SK-N-SH treated with all-trans-retinoic acid at 6 μM for 48 hours (cell line): Measurements from ENCODE around the gene CD3E.

ENCODE experiments used
- ATAC-seq: fragments of 200-7000 bp; cut with Tn5 transposase; 3 replicates; pipeline ENCODE4 v1.9.1; 2020; ENCODE audit warnings: mild to moderate bottlenecking, moderate library complexity
- ARNTL ChIP-seq: fragments of 450-650 bp; formaldehyde crosslinking; IDR thresholded peaks from 2 replicates; pipeline ENCODE4 v1.5.0; 2020; ENCODE audit warnings: low read depth, mild to moderate bottlenecking, moderate library complexity, borderline replicate concordance
- BACH2 ChIP-seq: fragments of 250-450 bp; sonication (Bioruptor Pico); IDR thresholded peaks from 2 replicates; pipeline ENCODE4 v1.9.0; 2021; ENCODE audit warnings: mild to moderate bottlenecking, borderline replicate concordance
- CSDC2 ChIP-seq: fragments of 250-450 bp; sonication (Bioruptor Pico); IDR thresholded peaks from 2 replicates; pipeline ENCODE4 v1.5.0; 2020; ENCODE audit warnings: mild to moderate bottlenecking, moderate library complexity
- CSRNP3 ChIP-seq: fragments of 250-450 bp; sonication (Bioruptor Pico); IDR thresholded peaks from 2 replicates; pipeline ENCODE4 v1.5.1; 2021; ENCODE audit warnings: mild to moderate bottlenecking, moderate library complexity
- ESRRG ChIP-seq: fragments of 250-450 bp; sonication (Bioruptor Pico); IDR thresholded peaks from 2 replicates; pipeline ENCODE4 v1.6.1; 2021; ENCODE audit warnings: mild to moderate bottlenecking
- GLIS3 ChIP-seq: fragments of 250-450 bp; sonication (Bioruptor Pico); IDR thresholded peaks from 2 replicates; pipeline ENCODE4 v1.5.0; 2020; ENCODE audit warnings: mild to moderate bottlenecking, moderate library complexity
- OSR1 ChIP-seq: fragments of 250-450 bp; sonication (Bioruptor Pico); IDR thresholded peaks from 2 replicates; pipeline ENCODE4 v1.8.0; 2022; ENCODE audit warnings: moderate library complexity, mild to moderate bottlenecking, inconsistent platforms
- PPARA ChIP-seq: fragments of 250-450 bp; sonication (Bioruptor Pico); IDR thresholded peaks from 2 replicates; pipeline ENCODE4 v1.5.0; 2020; ENCODE audit warnings: mild to moderate bottlenecking, borderline replicate concordance
- SNAI2 ChIP-seq: fragments of 250-450 bp; sonication (Bioruptor Pico); IDR thresholded peaks from 2 replicates; pipeline ENCODE4 v1.5.0; 2020; ENCODE audit warnings: mild to moderate bottlenecking, moderate library complexity
- TOX ChIP-seq: fragments of 250-450 bp; sonication (Bioruptor Pico); IDR thresholded peaks from 2 replicates; pipeline ENCODE4 v1.8.0; 2021; ENCODE audit warnings: mild to moderate bottlenecking, moderate library complexity, borderline replicate concordance
- ZC3H10 ChIP-seq: fragments of 250-450 bp; sonication (Bioruptor Pico); IDR thresholded peaks from 2 replicates; pipeline ENCODE4 v1.5.1; 2021; ENCODE audit warnings: mild to moderate bottlenecking, moderate library complexity
- ZFP3 ChIP-seq: fragments of 250-450 bp; sonication (Bioruptor Pico); IDR thresholded peaks from 2 replicates; pipeline ENCODE4 v1.5.0; 2020; ENCODE audit warnings: mild to moderate bottlenecking, moderate library complexity
- ZFP30 ChIP-seq: fragments of 450-650 bp; formaldehyde crosslinking; IDR thresholded peaks from 2 replicates; pipeline ENCODE4 v1.5.0; 2022; ENCODE audit warnings: mild to moderate bottlenecking, moderate library complexity
- ZNF565 ChIP-seq: fragments of 450-650 bp; formaldehyde crosslinking; conservative IDR thresholded peaks from 2 replicates; pipeline ENCODE4 v1.5.0; 2020; ENCODE audit warnings: low read depth, mild to moderate bottlenecking, moderate library complexity
- ZNF70 ChIP-seq: fragments of 450-650 bp; formaldehyde crosslinking; IDR thresholded peaks from 2 replicates; pipeline ENCODE4 v1.5.0; 2020; ENCODE audit warnings: mild to moderate bottlenecking, moderate library complexity
- ZNF8 ChIP-seq: fragments of 450-650 bp; formaldehyde crosslinking; IDR thresholded peaks from 2 replicates; pipeline ENCODE4 v1.5.0; 2020; ENCODE audit warnings: mild to moderate bottlenecking, moderate library complexity
- TF ChIP-seq, protein P1 (sequence below): fragments of 250-450 bp; sonication (Bioruptor Pico); IDR thresholded peaks from 2 replicates; pipeline ENCODE4 v1.5.0; 2020; ENCODE audit warnings: mild to moderate bottlenecking, moderate library complexity
- TF ChIP-seq, protein P2 (sequence below): fragments of 250-450 bp; sonication (Bioruptor Pico); IDR thresholded peaks from 2 replicates; pipeline ENCODE4 v1.8.0; 2020; ENCODE audit warnings: mild to moderate bottlenecking, moderate library complexity, borderline replicate concordance
- TF ChIP-seq, protein P3 (sequence below): fragments of 250-450 bp; sonication (Bioruptor Pico); IDR thresholded peaks from 2 replicates; pipeline ENCODE4 v1.8.0; 2021; ENCODE audit warnings: low read depth, mild to moderate bottlenecking, moderate library complexity, borderline replicate concordance
- TF ChIP-seq, protein P4 (sequence below): fragments of 250-450 bp; sonication (Bioruptor Pico); IDR thresholded peaks from 2 replicates; pipeline ENCODE4 v1.5.1; 2020; ENCODE audit warnings: low read depth, mild to moderate bottlenecking, moderate library complexity

CD3E gene

GRCh38 chr11:118310781-118311485 is 6.4 kb downstream of the CD3E start:
- TF ChIP-seq, protein P1, sequence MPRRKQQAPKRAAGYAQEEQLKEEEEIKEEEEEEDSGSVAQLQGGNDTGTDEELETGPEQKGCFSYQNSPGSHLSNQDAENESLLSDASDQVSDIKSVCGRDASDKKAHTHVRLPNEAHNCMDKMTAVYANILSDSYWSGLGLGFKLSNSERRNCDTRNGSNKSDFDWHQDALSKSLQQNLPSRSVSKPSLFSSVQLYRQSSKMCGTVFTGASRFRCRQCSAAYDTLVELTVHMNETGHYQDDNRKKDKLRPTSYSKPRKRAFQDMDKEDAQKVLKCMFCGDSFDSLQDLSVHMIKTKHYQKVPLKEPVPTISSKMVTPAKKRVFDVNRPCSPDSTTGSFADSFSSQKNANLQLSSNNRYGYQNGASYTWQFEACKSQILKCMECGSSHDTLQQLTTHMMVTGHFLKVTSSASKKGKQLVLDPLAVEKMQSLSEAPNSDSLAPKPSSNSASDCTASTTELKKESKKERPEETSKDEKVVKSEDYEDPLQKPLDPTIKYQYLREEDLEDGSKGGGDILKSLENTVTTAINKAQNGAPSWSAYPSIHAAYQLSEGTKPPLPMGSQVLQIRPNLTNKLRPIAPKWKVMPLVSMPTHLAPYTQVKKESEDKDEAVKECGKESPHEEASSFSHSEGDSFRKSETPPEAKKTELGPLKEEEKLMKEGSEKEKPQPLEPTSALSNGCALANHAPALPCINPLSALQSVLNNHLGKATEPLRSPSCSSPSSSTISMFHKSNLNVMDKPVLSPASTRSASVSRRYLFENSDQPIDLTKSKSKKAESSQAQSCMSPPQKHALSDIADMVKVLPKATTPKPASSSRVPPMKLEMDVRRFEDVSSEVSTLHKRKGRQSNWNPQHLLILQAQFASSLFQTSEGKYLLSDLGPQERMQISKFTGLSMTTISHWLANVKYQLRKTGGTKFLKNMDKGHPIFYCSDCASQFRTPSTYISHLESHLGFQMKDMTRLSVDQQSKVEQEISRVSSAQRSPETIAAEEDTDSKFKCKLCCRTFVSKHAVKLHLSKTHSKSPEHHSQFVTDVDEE (CRISPR knock-in tag): no peak
- TF ChIP-seq, all 23 proteins: peak for 0
- no peak for ATAC-seq

- no peak for ATAC-seq
- TF ChIP-seq ESRRG (no peak), ZNF565 (CRISPR knock-in tag) (no peak), CSRNP3 (CRISPR knock-in tag) (no peak), ZFP30 (CRISPR knock-in tag) (no peak), BACH2 (no peak), ZNF8 (CRISPR knock-in tag) (no peak), OSR1 (CRISPR knock-in tag) (no peak), ZFP3 (CRISPR knock-in tag) (no peak), GLIS3 (CRISPR knock-in tag) (no peak), ZC3H10 (no peak), TOX (CRISPR knock-in tag) (no peak), ARNTL (CRISPR knock-in tag) (no peak)
- TF ChIP-seq, protein P2, sequence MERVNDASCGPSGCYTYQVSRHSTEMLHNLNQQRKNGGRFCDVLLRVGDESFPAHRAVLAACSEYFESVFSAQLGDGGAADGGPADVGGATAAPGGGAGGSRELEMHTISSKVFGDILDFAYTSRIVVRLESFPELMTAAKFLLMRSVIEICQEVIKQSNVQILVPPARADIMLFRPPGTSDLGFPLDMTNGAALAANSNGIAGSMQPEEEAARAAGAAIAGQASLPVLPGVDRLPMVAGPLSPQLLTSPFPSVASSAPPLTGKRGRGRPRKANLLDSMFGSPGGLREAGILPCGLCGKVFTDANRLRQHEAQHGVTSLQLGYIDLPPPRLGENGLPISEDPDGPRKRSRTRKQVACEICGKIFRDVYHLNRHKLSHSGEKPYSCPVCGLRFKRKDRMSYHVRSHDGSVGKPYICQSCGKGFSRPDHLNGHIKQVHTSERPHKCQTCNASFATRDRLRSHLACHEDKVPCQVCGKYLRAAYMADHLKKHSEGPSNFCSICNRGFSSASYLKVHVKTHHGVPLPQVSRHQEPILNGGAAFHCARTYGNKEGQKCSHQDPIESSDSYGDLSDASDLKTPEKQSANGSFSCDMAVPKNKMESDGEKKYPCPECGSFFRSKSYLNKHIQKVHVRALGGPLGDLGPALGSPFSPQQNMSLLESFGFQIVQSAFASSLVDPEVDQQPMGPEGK (CRISPR knock-in tag): no peak
- TF ChIP-seq, protein P3, sequence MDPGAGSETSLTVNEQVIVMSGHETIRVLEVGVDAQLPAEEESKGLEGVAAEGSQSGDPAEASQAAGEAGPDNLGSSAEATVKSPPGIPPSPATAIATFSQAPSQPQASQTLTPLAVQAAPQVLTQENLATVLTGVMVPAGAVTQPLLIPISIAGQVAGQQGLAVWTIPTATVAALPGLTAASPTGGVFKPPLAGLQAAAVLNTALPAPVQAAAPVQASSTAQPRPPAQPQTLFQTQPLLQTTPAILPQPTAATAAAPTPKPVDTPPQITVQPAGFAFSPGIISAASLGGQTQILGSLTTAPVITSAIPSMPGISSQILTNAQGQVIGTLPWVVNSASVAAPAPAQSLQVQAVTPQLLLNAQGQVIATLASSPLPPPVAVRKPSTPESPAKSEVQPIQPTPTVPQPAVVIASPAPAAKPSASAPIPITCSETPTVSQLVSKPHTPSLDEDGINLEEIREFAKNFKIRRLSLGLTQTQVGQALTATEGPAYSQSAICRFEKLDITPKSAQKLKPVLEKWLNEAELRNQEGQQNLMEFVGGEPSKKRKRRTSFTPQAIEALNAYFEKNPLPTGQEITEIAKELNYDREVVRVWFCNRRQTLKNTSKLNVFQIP: no peak
- TF ChIP-seq, protein P4, sequence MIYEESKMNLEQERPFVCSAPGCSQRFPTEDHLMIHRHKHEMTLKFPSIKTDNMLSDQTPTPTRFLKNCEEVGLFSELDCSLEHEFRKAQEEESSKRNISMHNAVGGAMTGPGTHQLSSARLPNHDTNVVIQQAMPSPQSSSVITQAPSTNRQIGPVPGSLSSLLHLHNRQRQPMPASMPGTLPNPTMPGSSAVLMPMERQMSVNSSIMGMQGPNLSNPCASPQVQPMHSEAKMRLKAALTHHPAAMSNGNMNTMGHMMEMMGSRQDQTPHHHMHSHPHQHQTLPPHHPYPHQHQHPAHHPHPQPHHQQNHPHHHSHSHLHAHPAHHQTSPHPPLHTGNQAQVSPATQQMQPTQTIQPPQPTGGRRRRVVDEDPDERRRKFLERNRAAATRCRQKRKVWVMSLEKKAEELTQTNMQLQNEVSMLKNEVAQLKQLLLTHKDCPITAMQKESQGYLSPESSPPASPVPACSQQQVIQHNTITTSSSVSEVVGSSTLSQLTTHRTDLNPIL (CRISPR knock-in tag): no peak
Measured at GRCh38 chr11:118311518-118311917, 7.0 kb downstream of the CD3E start.

DNA sequence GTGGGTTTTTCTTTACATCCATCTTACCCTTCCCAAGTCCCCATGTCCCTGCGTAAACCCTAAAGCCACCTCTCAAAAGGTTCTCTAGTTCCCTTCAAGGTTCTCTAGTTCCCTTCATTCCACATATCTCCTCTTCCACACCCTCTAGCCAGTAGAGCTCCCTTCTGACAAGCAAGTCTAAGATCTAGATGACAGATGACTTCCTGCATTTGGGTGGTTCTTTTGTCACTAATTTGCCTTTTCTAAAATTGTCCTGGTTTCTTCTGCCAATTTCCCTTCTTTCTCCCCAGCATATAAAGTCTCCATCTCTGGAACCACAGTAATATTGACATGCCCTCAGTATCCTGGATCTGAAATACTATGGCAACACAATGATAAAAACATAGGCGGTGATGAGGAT is 7.8 kb downstream of the CD3E start:
- no peak for ATAC-seq
- TF ChIP-seq ZFP3 (CRISPR knock-in tag) (no peak), ZNF565 (CRISPR knock-in tag) (no peak), CSDC2 (CRISPR knock-in tag) (no peak), BACH2 (no peak), SNAI2 (CRISPR knock-in tag) (no peak), ZNF70 (CRISPR knock-in tag) (no peak), ZNF8 (CRISPR knock-in tag) (no peak), PPARA (CRISPR knock-in tag) (no peak), GLIS3 (CRISPR knock-in tag) (no peak)
- TF ChIP-seq, protein P1 (CRISPR knock-in tag): no peak
